Lung (tissue), 12 donors: ENCODE data around the gene VGLL4. TPM values are rescaled to one million over a fixed set of nuclear protein-coding genes. Genes with fewer than 3 reads are reported as not detected.

ENCODE experiments used
- ATAC-seq: fragments of 200-7000 bp; cut with Tn5 transposase; one replicate; pipeline ENCODE4 v1.9.1; 2020; ENCODE audit warnings: moderate number of reproducible peaks; ENCODE audit not compliant: insufficient read depth, low FRiP score
- DNase-seq, 3 donors: peaks; one replicate each; pipeline ENCODE4 v3.0.0-alpha.2; 2013 to 2017
- H3K27ac ChIP-seq, 2 donors: one replicate each; pipeline ENCODE4 v1.5.1; 2013; ENCODE audit warnings: mild to moderate bottlenecking in 2 of 2, moderate library complexity in 2 of 2, control low read depth in 1 of 2, inconsistent platforms in 1 of 2, low read depth in 1 of 2, low read length in 1 of 2
- H3K27me3 ChIP-seq, 3 donors: one replicate each; pipeline ENCODE4 v1.5.1; 2013; ENCODE audit warnings: low read length in 2 of 3; ENCODE audit not compliant: control insufficient read depth in 3 of 3, insufficient read depth in 3 of 3
- H3K36me3 ChIP-seq, 4 donors: one replicate each; pipeline ENCODE4 v1.5.1; 2013; ENCODE audit warnings: low read length in 4 of 4, mild to moderate bottlenecking in 1 of 4, moderate library complexity in 1 of 4; ENCODE audit not compliant: control insufficient read depth in 4 of 4, insufficient read depth in 4 of 4
- H3K4me1 ChIP-seq, 5 donors: one replicate each; pipeline ENCODE4 v1.5.1; 2013; ENCODE audit warnings: low read length in 5 of 5, mild to moderate bottlenecking in 2 of 5, moderate library complexity in 1 of 5; ENCODE audit not compliant: control insufficient read depth in 5 of 5, insufficient read depth in 5 of 5
- H3K4me3 ChIP-seq: one replicate; pipeline ENCODE4 v1.5.1; 2013; ENCODE audit warnings: mild to moderate bottlenecking, control low read depth, moderate library complexity
- H3K9ac ChIP-seq, 2 donors: one replicate each; pipeline ENCODE4 v1.5.1; 2013; ENCODE audit warnings: low read length in 2 of 2, control low read depth in 1 of 2; ENCODE audit not compliant: insufficient read depth in 1 of 2
- H3K9me3 ChIP-seq, 4 donors: one replicate each; pipeline ENCODE4 v1.5.1; 2013; ENCODE audit warnings: low read length in 3 of 4, mild to moderate bottlenecking in 1 of 4, moderate library complexity in 1 of 4; ENCODE audit not compliant: control insufficient read depth in 4 of 4, insufficient read depth in 3 of 4
- WGBS, 2 donors: extraction: QIAGEN DNeasy Blood & Tissue Kit; methylation state at CpG; one replicate each; pipeline ENCODE4 v1.1.7; 2013; 5-methylcytosine and 5-hydroxymethylcytosine counted together
- polyA plus RNA-seq, 2 donors: library from polyadenylated mRNA; stranded (reverse); fragments of 200-250 nt; gene quantifications; one replicate each; pipeline ENCODE4 v1.2.1, GENCODE V29; 2013
- total RNA-seq, 2 donors: library from RNA; depleted of rRNA in 1 of 2; stranded (reverse); fragments of >200 nt in 1 of 2; gene quantifications; one replicate each; pipeline ENCODE4 v1.2.1, GENCODE V29; 2014 to 2021
- TF ChIP-seq, protein P1 (sequence below): IDR thresholded peaks from 2 replicates; pipeline ENCODE4 v1.5.1; 2012; ENCODE audit warnings: mild to moderate bottlenecking; ENCODE audit errors: control extremely low read depth, extremely low read depth
- donor health status: control.
- donor health status: control.
- donor health status: Bipolar disorder and iron deficiency.
- donor health status: healthy.
- donor health status: DM: yes; HTN: yes; CAD: no.

Gene VGLL4
- total and polyA plus RNA-seq, 4 donors, result 30.5 to 94.1 (median 39.3) TPM

DNA sequence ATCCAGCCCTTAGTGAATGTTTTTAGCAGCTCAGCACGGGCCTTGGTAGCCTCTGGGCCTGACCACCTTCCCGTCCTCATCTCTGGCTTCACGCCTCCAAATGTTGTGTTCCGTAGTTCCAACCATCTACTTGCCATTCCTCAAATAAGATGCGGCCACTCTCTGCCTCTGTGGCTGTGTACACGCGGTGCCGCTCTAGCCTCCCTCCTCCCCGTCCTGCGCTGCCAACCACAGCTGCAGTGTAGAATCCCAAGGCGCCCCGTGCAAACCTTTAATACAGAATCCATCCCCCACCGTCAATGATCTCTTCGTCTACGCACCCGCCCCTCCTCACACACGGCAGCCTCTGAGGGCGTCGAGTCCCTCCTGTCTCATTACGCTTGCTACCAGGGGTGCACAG, 77.2 kb downstream of the VGLL4 start:
- DNase-seq (no peak), ATAC-seq (no peak)
- H3K27ac ChIP-seq, result no peak overlapping the region
- no peak overlapping the region for H3K4me3 ChIP-seq
- peaks cover 0 to 31% (median 10%) of the 10 kb centered on the region in 5 donors for H3K4me1 ChIP-seq
- peaks cover 0 to 41% (median 27%) of the 10 kb centered on the region in 4 donors for H3K36me3 ChIP-seq
- no peaks in the 10 kb centered on the region for H3K9me3 ChIP-seq
- H3K9ac ChIP-seq, result no peak overlapping the region
- 96 to 97% methylated on average over 20 of the region's 20 CpGs for WGBS, 2 donors
- no peaks in the 10 kb centered on the region for H3K27me3 ChIP-seq
- TF ChIP-seq, protein P1, sequence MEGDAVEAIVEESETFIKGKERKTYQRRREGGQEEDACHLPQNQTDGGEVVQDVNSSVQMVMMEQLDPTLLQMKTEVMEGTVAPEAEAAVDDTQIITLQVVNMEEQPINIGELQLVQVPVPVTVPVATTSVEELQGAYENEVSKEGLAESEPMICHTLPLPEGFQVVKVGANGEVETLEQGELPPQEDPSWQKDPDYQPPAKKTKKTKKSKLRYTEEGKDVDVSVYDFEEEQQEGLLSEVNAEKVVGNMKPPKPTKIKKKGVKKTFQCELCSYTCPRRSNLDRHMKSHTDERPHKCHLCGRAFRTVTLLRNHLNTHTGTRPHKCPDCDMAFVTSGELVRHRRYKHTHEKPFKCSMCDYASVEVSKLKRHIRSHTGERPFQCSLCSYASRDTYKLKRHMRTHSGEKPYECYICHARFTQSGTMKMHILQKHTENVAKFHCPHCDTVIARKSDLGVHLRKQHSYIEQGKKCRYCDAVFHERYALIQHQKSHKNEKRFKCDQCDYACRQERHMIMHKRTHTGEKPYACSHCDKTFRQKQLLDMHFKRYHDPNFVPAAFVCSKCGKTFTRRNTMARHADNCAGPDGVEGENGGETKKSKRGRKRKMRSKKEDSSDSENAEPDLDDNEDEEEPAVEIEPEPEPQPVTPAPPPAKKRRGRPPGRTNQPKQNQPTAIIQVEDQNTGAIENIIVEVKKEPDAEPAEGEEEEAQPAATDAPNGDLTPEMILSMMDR, result no peak

DNA sequence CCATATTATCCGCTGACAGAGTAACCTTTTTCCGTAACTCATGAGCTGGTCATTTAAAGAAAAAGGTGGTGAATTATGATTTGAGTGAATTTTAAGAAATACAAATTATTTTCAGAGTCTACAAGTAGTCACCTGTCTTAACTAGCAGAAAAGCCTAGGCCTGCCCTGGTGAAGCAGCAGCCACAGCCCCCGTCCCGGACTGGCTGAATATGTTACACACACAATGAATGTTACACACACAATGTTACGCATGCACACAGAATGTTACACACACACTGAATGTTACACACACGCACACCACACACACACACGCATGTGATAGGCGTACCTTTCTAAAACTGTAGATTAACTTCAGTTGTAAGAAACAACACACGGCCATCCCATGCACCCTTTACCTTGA, 77.8 kb downstream of the VGLL4 start:
- Histone ChIP-seq H3K9ac (no peak overlapping the region), H3K27me3 (no peaks in the 10 kb centered on the region), H3K9me3 (no peaks in the 10 kb centered on the region), H3K4me3 (no peak overlapping the region), H3K4me1 (peaks cover 0 to 33% (median 13%) of the 10 kb centered on the region in 5 donors), H3K27ac (no peak overlapping the region), H3K36me3 (peaks cover 0 to 44% (median 27%) of the 10 kb centered on the region in 4 donors)
- 98 to 99% methylated on average over 9 of the region's 9 CpGs for WGBS, 2 donors
- no peak for DNase-seq
- TF ChIP-seq, protein P1, result no peak
- no peak for ATAC-seq

DNA sequence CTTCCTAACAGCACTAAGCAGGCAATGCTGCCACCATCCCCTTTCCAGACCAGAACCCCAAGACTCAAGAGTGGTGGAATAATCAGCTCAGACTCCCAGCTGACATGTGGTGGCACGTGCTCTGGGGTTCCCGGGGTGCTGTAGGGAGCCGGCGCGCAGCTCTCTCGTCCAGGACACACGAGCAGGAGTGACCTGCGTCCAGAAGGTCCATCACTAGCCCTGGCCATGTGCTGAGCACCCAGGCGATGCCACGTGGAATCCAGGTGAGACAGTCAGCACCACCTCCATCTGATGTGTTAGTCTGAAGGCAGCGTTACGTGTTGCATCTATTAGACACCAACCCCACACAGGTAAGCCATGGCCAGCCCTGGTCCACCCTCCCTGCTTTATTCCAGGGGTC, 78.2 kb downstream of the VGLL4 start:
- 97 to 99% methylated on average over 12 of the region's 12 CpGs for WGBS, 2 donors
- no peaks in the 10 kb centered on the region for H3K9me3 ChIP-seq
- no peak overlapping the region for H3K9ac ChIP-seq
- peaks cover 0 to 33% (median 13%) of the 10 kb centered on the region in 5 donors for H3K4me1 ChIP-seq
- H3K27ac ChIP-seq, result no peak overlapping the region
- ATAC-seq (no peak), DNase-seq (no peak)
- peaks cover 0 to 44% (median 27%) of the 10 kb centered on the region in 4 donors for H3K36me3 ChIP-seq
- H3K4me3 ChIP-seq, result no peak overlapping the region
- H3K27me3 ChIP-seq, result no peaks in the 10 kb centered on the region
- TF ChIP-seq, protein P1, result no peak

DNA sequence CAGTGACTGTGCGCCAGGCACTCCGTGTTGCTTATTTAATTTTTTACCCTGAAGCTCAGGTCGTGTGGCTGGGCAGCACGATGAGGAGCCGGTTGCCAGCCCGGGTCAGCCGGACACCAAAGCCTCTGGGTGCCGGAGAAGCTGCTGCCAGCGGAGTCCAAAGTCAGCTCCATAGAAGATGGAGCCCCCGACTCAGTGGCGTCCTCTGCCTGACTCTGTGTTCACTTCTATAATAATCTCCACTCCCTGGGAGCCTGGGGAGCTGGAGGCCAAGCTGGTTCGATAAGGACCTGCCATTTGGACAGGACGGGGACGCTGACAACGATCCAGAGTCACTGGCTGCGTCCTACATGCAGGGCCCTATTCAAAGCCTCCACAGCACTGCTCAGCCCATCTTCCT, 78.6 kb downstream of the VGLL4 start:
- WGBS, 2 donors, result 92 to 97% methylated on average over 16 of the region's 16 CpGs
- Histone ChIP-seq H3K9ac (no peak overlapping the region), H3K4me1 (peaks cover 0 to 32% (median 10%) of the 10 kb centered on the region in 5 donors), H3K9me3 (no peaks in the 10 kb centered on the region), H3K36me3 (peaks cover 0 to 41% (median 27%) of the 10 kb centered on the region in 4 donors), H3K27me3 (no peaks in the 10 kb centered on the region), H3K4me3 (no peak overlapping the region), H3K27ac (no peak overlapping the region)
- TF ChIP-seq, protein P1, result no peak
- DNase-seq (no peak), ATAC-seq (no peak)
